OCI-LY7 (cell line): ENCODE data around the gene DNAJC21. TPM values are rescaled to one million over a fixed set of nuclear protein-coding genes. Genes with fewer than 3 reads are reported as not detected.

Source experiments
- BruUV-seq: library from RNA; stranded (reverse); fragments of 400-500 nt; replicated peaks from 2 replicates; lab custom pipeline; 2021; lab: Mats Ljungman, UMichigan
- CTCF ChIA-PET: fragments of 300-600 bp; sonication (Branson Sonifier 250); formaldehyde crosslinking; loops from one replicate; lab custom pipeline; 2022; ENCODE audit warnings: antibody characterized with exemption; ENCODE audit not compliant: unreplicated experiment; lab: Charles Lee
- POLR2A ChIA-PET: fragments of 300-600 bp; sonication (Branson Sonifier 250); formaldehyde crosslinking; loops from one replicate; lab custom pipeline; 2022; ENCODE audit warnings: antibody characterized with exemption; lab: Charles Lee
- DNase-seq: peaks from one replicate; pipeline ENCODE4 v3.0.0-alpha.2; 2015; ENCODE audit warnings: low spot score
- H2AFZ ChIP-seq: fragments of 200-600 bp; sonication (generic), shearing (Covaris generic); 2 replicates; pipeline ENCODE4 v1.6.1; 2014; ENCODE audit warnings: mild to moderate bottlenecking, antibody characterized with exemption, low read length, moderate library complexity
- H3K27ac ChIP-seq: fragments of 200-600 bp; sonication (generic); 2 replicates; pipeline ENCODE4 v1.5.1; 2014; ENCODE audit warnings: mixed run types, low read depth, mild to moderate bottlenecking, moderate library complexity, low read length, inconsistent platforms; ENCODE audit not compliant: poor library complexity, severe bottlenecking
- H3K36me3 ChIP-seq: fragments of 200-600 bp; sonication (generic); 2 replicates; pipeline ENCODE4 v1.6.1; 2014; ENCODE audit warnings: mild to moderate bottlenecking, antibody characterized with exemption, low read length, moderate library complexity, mixed read lengths; ENCODE audit not compliant: insufficient read depth
- H3K4me1 ChIP-seq: fragments of 200-600 bp; sonication (generic); 2 replicates; pipeline ENCODE4 v1.5.1; 2014; ENCODE audit warnings: mild to moderate bottlenecking, low read length; ENCODE audit not compliant: insufficient read depth, poor library complexity, severe bottlenecking
- H3K4me2 ChIP-seq: fragments of 200-600 bp; sonication (generic); 2 replicates; pipeline ENCODE4 v1.6.1; 2014; ENCODE audit warnings: mild to moderate bottlenecking, low read length
- H3K4me3 ChIP-seq: fragments of 200-600 bp; sonication (generic); 2 replicates; pipeline ENCODE4 v1.5.1; 2014; ENCODE audit warnings: mild to moderate bottlenecking, low read depth, low read length; ENCODE audit not compliant: poor library complexity, severe bottlenecking
- H3K79me2 ChIP-seq: fragments of 200-600 bp; sonication (generic); 2 replicates; pipeline ENCODE4 v1.6.1; 2016; ENCODE audit warnings: low read depth, mild to moderate bottlenecking, low read length, moderate library complexity, mixed read lengths; ENCODE audit not compliant: insufficient read depth
- H3K9me2 ChIP-seq: fragments of 200-600 bp; sonication (generic); 2 replicates; pipeline ENCODE4 v1.6.1; 2016; ENCODE audit warnings: mild to moderate bottlenecking, low read length, mixed read lengths; ENCODE audit not compliant: insufficient read depth
- H3K9me3 ChIP-seq: fragments of 200-600 bp; sonication (generic); 2 replicates; pipeline ENCODE4 v1.6.1; 2014; ENCODE audit warnings: mild to moderate bottlenecking, mixed run types, low read length, mixed read lengths
- H4K20me1 ChIP-seq: fragments of 200-600 bp; sonication (generic); 2 replicates; pipeline ENCODE4 v1.6.1; 2014; ENCODE audit warnings: mild to moderate bottlenecking, antibody characterized with exemption, low read length, moderate library complexity, mixed read lengths; ENCODE audit not compliant: insufficient read depth
- EZH2phosphoT487 ChIP-seq: fragments of 200-600 bp; sonication (generic); IDR thresholded peaks from 2 replicates; pipeline ENCODE4 v1.6.1; 2018; ENCODE audit warnings: low read depth, borderline replicate concordance, mild to moderate bottlenecking, mixed run types, antibody characterized with exemption, low read length, moderate library complexity, mixed read lengths
- intact Hi-C: fragments of 100-400 bp; cut with micrococcal nuclease; formaldehyde crosslinking; loops from one replicate; pipeline ENCODE4 v1.10.0; 2022; ENCODE audit not compliant: unreplicated experiment
- total RNA-seq, 2 experiments: library from RNA; depleted of rRNA in 1 of 2; stranded (reverse); fragments of >200 nt in 1 of 2; shearing (Covaris generic) in 1 of 2; gene quantifications; 2 replicates each; pipeline ENCODE4 v1.2.3, GENCODE V29; 2014 to 2022
- TF ChIP-seq, protein P1 (sequence below): fragments of 200-600 bp; sonication (generic); conservative IDR thresholded peaks from 2 replicates; pipeline ENCODE4 v1.5.1; 2014; ENCODE audit warnings: mild to moderate bottlenecking, antibody characterized with exemption, low read length, moderate library complexity, mixed read lengths

The DNAJC21 gene
- total RNA-seq, 2 experiments from 2014 or later = 29.4 to 67.6 TPM

DNA sequence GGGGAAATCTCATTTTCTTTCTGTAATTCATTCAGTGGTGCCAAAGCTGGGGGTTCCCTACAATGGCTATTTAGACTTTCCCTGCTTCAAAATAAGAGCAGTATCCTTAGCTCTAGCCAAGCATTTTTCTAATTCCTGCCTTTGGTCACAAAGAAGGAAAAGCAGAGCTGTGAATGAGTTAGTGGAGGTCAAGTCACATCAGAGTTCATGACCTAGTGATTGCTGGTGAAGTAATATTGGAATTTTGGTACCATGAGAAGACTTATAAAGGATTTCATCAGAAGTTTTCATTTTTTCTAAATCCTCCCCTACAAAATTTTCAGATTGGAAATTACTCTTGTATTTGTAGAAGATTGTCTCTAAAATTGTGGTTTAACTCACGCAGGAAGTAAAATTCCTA is 28.0 kb downstream of the DNAJC21 start:
- intact Hi-C loops = no loop called here
- Histone ChIP-seq H3K9me3 (no peaks in the 10 kb centered on the region), H3K79me2 (no peaks in the 10 kb centered on the region), H3K4me2 (no peak overlapping the region), H3K9me2 (no peaks in the 10 kb centered on the region), H3K4me1 (no peaks in the 10 kb centered on the region), H3K4me3 (no peak overlapping the region), H2AFZ (no peak overlapping the region), H3K36me3 (peaks cover 38% of the 10 kb centered on the region), H4K20me1 (no peaks in the 10 kb centered on the region), H3K27ac (no peak overlapping the region)
- no TSS peak for BruUV-seq
- POLR2A ChIA-PET = interaction anchor here (0.6 to 1.1 kb wide), 2 partner anchors 27 to 41 kb away, joined by 3 read pairs; no protein-coding TSS in a partner anchor
- DNase-seq = no peak
- CTCF ChIA-PET = no interaction called here
- TF ChIP-seq, protein P1, sequence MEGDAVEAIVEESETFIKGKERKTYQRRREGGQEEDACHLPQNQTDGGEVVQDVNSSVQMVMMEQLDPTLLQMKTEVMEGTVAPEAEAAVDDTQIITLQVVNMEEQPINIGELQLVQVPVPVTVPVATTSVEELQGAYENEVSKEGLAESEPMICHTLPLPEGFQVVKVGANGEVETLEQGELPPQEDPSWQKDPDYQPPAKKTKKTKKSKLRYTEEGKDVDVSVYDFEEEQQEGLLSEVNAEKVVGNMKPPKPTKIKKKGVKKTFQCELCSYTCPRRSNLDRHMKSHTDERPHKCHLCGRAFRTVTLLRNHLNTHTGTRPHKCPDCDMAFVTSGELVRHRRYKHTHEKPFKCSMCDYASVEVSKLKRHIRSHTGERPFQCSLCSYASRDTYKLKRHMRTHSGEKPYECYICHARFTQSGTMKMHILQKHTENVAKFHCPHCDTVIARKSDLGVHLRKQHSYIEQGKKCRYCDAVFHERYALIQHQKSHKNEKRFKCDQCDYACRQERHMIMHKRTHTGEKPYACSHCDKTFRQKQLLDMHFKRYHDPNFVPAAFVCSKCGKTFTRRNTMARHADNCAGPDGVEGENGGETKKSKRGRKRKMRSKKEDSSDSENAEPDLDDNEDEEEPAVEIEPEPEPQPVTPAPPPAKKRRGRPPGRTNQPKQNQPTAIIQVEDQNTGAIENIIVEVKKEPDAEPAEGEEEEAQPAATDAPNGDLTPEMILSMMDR = no peak
- TF ChIP-seq EZH2phosphoT487 = no peak

GRCh38 chr5:34957857-34958690 is 28.7 kb downstream of the DNAJC21 start:
- POLR2A ChIA-PET = interaction anchor here (0.6 to 1.1 kb wide), 4 partner anchors 28 to 1168 kb away, joined by 3 to 4 read pairs (median 3); no protein-coding TSS in a partner anchor

More at GRCh38 chr5:34957857-34958690, 28.7 kb downstream of the DNAJC21 start:
- no peaks in the 10 kb centered on the region for H3K79me2 ChIP-seq
- no peaks in the 10 kb centered on the region for H3K9me3 ChIP-seq
- H3K4me2 ChIP-seq = no peak overlapping the region
- H3K27ac ChIP-seq = no peak overlapping the region
- H2AFZ ChIP-seq = no peak overlapping the region
- no peak overlapping the region for H3K4me3 ChIP-seq
- H3K9me2 ChIP-seq = no peaks in the 10 kb centered on the region
- CTCF ChIA-PET = no interaction called here
- intact Hi-C loops = no loop called here
- BruUV-seq = TSS peak; percentile 5
- TF ChIP-seq, protein P1 = peak; percentile 77
- no peak for TF ChIP-seq EZH2phosphoT487
- H3K4me1 ChIP-seq = no peaks in the 10 kb centered on the region
- peak; percentile 16 for DNase-seq
- peaks cover 31% of the 10 kb centered on the region for H3K36me3 ChIP-seq
- no peaks in the 10 kb centered on the region for H4K20me1 ChIP-seq
